ENCODE data around the gene TBP.
A peak's percentile ranks its signal among the peaks of the same experiment; 100 is the strongest.
"Not testable (repeated sequence)": the region's sequence is repeated elsewhere in the genome, so short reads cannot be mapped to it uniquely, and the experiment has no call there.

The TBP gene

DNA sequence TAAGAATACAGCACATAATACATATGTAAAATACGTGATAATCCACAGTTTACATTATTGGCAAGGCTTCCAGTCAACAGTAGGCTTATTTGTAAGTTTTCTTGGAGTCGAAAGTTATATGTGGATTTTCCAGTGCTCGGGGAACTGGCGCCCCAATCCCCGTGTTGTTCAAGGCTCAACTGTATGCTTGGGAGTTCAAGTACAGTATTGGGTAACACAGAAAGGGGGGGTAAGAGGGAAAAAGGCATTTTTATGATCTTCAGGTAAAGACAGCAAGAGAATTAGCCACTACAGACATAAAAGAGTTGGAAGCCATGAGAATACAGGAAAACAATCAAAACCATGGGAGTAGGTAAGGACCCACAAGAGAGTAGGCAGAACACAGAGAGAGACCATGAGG is 17.5 kb upstream of the TBP start:
- DNase-seq: no peak

DNA sequence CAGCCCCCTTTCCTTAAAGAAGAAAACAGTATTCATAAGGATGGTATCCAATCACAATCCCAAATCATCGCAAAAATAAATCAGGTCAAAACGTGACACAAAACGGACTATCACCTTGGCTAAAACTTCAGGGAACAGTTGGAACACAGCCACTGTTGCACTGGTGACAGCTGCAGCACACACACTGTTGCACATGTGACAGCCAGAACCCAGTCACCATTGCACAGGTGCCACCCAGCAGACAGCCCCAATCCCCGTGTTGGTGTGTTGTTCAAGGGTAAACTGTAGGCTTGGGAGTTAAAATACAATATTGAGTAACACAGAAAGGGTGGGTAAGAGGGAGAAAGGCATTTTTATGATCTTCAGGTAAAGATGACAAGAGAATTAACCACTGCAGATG is 16.8 kb upstream of the TBP start:
- no peak for DNase-seq

DNA sequence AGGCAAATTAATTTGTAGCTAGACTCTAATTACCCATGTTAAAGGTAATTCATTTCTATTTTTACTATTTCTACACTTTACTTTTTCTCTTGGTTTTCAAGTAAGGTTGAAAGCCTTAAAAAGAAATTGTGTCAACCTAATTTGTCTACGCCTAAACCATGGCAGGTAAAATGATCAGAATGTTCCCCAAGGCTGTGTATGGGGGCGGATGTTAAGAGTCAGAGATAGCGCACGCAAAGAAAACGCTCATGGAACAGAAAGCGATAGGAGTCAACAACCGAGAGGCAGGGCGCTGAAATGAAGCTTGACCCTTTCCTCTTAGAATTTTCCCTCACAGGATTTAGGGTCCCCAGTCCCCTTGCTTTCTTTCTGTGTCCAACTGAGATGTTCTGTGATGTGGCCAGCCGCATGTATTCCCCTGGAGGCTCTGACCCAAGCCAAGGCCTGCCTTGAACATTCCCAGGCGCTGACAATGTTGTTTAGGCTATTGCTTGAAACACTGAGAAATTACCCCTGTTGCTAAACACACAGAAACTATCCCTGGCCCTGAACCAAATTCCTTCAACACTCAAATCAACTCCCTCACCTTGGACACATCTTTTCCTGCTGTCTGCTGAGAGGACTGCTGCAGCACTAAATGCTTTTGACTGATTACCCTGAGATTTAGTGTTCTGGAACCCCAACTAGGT is 12.0 kb upstream of the TBP start:
- DNase-seq: no peak

DNA sequence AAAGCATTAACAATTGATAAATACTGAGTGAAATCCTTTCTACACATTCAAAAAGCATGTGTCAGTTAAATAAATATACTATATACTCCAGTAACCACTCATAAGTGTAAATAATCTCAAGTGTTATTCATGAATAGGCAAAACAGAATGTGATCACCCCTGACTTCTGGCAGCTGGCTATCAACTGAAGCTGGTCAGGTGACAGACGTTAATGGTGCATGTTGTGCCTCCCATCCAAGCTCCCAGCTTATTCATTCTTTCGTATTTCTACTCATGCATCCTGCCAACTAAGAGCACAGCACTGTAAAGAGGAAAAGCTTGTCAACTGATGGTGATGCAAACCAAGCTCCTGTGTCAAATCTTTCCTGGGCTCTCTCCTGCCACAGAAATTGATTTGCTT is 8.8 kb upstream of the TBP start:
- DNase-seq: no peak

DNA sequence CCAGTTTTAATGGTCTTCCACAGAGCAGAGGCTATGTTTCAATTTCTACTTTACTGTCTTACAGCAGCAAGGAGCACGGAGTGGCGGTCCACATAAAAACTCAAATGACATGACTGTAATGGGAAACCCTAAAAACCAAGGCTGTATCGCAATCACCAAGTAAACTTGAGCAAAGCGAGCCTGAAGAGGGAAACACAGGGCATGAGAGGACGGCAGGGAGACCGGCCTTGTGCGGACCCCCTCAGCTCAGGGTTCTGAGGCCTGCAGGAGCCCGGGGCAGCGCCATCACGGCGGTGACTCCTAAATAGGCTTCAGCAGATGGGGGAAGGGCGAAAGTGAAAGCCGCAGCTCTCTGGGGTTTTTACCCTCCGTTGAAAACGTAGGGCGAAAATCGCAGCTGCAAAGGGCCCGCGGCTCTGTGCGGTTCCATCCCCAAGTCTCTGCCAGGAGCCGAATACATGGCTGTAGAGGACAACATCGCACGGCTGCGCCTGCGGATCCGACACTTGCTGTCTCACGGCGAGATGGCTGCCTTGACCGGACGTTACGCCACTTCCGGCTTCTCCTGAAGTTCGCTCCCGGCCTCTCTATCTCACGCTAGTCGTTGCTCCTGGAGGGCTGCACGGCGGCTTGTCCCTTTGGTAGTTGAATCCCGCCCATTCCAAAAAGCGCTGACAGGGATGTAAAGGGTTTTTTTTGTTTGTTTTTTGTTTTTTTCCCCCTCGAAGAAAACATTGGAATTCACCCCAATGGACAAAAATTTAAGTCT is 1.2 kb upstream of the TBP start, which contains the start of gene PSMB1:
Gene PSMB1, minus strand, starts transcription at position 543 of the 769 bp plus-strand sequence. Its CDS starts 65 bp downstream, at position 478.
- DNase-seq: peak; percentile 87

DNA sequence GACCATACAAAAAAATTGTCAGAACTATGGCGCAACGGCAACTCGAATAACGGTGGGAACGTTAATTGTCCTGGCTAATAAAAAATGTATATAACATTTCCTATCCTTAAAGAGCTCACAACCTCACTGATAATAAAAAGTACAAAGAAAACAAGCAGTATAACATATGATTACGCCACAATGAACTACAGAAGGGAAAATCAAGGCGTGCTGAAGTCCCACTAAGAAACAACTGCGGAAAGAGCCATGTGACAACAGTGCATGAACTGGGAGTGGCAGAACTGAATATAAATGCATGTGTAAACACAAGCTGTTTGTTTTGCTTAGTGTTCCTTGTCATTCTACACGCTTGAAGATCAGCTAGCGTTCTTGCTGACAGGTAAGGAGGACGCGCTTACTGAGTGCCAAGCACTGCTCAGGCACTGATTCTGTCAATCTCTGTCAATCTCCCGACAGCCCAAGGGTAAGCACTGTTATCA is 596 bp upstream of the TBP start:
- DNase-seq: peak; percentile 34

DNA sequence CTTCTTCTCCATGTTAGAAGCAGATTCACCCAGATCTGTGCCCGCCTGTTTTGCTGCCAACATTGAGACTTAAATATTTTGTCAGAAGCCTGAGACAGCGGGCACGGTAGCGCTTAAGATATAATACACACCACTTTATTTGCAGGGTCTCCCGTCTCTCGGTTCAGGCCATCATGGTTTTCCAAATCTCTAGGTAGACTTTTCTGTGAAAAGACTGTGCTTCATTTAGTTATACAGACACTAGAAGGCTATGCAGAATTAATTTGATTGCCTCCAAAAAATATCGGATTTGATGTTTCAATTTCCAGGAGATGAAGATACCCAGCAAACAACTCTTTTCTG is 598 bp downstream of the TBP start:
- no peak for DNase-seq

DNA sequence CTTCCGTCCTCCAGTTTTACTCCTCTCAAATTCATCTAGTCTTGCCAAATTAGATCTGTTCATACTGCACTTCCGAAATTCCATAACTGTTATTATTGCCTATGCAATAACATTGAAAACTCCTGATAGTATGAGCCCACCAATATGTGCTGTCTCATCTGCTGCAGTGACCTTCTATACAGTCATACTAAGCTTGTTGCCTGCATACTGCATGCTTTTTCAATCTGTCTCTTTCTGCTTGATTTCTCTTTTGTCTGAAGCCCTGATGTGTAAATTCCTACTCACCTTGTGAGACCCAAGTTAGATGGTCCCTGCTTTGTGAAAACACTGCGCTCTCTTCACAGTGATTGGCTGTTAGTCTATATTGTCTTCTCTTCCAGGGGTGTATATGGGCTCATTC is 1.1 kb downstream of the TBP start:
- DNase-seq: no peak

DNA sequence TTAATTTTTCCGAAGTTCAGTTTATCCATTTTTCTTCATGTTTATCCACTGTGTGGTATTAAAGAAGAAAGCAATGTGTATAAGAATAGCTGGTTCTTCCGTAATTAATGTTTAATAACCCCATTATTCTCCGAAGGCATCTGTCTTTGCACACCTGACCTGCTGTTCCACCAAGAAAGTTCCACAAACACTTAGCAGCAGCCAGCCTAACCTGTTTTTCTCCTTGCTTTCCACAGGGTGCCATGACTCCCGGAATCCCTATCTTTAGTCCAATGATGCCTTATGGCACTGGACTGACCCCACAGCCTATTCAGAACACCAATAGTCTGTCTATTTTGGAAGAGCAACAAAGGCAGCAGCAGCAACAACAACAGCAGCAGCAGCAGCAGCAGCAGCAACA is 7.4 kb downstream of the TBP start:
- DNase-seq: no peak

DNA sequence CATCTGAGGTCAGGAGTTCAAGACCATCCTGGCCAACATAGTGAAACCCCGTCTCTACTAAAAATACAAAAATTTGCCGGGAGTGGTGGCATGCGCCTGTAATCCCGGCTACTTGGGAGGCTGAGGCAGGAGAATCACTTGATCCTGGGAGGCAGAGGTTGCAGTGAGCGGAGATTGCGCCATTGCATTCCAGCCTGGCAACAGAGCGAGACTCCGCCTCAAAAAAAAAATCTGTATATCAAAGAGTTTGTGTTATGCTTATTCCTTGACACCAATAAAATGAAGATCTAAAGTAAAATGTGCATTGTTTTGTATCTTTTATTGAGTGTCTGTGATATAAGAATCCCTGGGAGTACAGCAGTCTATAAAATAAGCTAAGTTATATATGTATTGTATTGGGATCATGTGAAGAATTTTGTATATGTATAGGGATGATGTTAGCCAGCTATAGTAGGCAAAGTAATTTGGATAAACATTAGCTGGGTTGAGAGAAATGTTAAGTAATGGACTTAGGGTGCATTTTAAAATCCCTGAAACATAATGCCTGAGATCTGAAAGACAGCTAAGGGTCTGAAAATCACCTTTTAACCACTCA is 10.9 kb downstream of the TBP start:
- DNase-seq: no peak

DNA sequence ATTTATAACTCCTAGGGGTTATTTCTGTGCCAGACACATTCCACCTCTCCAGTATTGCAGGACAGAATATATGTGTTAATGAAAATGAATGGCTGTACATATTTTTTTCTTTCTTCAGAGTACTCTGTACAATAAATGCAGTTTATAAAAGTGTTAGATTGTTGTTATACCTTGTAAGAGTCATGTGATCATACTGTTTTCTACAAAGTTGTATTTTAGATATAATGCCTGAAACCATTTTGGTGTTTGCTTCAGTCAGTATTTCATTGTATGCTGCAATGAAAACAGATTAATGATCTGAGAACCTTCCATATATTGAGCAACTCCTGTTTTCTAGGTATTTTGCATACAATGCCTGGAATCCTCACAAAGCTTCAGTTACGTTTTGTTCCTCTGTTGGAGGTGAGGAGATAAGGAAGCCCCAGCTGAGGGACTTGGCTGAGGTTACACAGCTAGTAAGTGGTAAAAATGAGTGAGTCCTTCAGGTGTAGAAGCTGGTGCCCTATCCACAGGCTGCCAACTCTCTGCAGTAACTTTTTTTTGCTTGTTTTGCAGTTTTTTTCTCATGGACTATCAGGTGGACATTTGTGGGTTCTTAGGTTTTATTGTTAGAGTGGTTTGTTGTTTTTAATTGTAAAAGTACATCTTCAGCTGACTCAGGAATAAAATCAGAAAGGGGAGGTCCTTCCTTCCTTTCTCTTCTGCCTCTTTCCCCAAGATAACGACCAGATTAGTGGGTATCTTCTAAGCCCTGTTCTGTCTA is 18.7 kb downstream of the TBP start:
- no peak for DNase-seq

DNA sequence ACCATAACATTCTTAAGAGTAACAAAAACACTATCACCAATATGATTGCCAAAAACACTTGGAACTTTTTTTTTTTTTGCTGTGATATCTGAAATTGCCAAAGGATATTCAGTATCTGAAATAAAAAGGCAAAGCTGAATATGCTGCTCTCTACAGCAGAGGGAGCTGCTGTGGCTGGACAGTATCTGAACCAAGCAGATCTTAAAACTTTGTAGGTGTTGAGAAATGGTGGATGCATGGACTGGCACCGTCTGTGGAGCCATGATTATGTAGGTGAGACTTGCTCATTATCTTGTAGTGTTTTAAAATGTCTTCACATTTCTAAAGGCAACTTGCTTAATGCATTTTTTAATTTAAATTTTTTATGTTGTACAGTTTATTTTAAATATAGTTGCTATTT is 21.1 kb downstream of the TBP start:
- DNase-seq: peak; percentile 9

DNA sequence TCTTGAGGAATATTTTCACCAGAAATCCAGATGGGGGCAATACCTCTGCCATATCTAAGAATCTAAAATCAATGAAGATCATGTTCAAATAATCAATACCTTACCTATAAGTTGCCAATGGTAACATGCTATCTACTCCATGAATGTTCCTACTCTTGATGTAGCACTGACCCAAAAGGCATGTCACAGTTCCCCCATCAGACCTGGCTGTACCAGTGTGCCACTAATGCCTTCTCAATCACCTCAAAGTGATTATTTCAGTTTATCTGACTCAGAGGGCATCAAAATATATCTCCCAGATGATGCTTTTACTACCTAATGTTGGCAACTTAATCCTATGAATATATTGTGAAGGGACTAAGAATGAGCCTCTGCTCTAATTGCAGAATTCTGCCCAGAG is 24.7 kb downstream of the TBP start:
- DNase-seq: no peak

DNA sequence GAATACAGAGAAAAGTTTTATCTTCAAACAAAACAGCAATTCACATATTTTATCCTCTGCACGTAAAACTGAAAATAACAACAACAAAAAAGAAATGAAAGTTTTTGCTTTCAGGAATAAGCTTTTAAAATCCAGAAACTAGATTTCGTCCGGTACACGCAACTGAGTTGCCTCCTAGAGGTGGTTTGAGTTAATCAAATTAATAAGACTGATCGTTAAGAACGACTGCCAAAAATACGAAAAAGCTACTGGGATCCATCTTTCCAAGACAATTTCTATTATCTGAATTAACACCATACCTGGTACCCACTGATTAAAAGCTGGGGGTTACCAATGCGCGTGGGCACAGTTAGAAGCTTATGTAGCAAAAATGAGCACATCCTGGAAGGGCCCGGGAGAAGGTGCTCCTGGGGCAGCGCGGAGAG is 29.6 kb downstream of the TBP start:
- DNase-seq: no peak

DNA sequence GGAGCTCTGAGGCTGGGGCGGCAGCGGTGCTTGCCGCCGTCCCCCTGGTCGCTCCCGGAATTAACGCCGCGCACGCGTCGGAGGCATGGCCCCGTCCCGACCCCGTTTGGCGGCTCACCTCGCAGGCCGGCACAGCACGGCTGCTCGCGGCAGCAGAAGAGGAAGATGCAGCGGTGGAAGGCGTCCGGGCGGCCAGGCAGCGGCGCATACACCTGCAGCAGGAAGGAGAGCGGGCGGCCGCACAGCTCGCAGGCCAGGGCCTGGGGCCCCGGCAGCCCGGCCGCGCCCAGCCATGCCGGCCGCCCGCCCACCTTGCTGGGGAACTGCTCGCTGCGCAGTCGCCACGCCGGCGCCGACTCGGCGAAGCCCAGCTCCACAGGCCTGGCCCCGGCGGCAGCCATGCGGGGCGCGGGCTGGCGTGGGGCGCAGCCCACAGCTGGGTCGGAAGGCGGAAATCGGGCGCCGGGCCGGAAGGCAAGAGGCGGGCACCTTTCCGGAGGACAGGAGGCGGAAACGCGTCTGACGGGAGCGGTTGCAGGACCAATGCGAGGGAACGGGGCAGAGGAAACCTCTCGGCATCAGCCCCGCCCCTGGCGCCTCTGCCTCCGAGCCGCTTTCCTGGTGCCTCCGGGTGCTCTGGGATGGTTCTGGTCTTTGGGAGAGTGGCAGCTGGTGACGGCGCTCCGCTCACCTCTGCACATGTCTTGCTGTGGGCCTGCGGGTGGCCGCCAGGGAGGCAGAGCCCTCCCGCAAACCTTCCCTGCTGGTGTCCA is 30.2 kb downstream of the TBP start, which contains the start of gene PDCD2:
Gene PDCD2, minus strand, starts transcription at position 457 of the 773 bp plus-strand sequence. Its CDS starts 56 bp downstream, at position 401.
- DNase-seq: peak; percentile 92

DNA sequence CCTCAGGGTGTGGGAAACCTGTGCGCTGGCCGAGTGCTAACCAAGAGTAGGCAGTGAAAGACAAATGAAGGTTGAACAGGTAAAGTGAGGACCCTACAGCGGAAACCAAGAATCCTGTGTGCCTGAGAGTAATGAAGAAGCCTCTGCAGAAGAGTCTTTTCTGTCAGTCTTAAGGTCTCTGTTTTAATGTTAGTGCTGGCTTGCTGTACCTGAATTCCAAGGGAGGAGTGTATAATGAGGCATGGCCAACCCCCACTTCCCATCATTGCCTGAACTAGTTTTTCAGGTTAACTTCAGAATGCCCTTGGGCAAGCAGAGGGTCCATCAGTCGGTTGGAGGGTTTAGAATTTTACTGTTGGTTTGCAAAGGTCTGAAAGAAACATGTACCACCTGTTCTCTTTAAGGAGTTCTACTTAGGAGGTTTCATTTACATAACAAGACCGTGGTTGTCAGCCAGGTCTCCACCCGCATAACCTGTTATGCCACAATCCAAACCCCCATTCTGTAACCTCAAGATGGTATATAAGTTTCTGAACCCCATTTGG is 30.9 kb downstream of the TBP start:
- DNase-seq: no peak

DNA sequence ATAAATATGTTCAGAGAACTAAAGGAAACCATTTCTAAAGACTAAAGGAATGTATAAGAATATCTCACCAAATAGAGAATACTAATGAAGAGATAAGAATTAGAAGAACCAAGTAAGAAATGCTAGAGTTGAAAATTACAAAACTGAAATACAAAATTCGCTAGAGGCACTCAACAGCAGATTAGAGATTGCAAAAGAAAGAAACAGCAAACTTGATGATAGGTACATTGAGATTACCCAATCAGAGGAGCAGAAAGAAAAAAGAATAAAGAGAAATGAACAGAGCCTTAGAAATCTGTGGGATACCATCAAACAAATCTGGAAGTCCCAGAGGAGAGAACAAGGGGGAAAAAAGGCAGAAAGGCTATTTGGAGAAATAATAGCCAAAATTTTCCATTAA is 36.6 kb downstream of the TBP start:
- no peak for DNase-seq

DNA sequence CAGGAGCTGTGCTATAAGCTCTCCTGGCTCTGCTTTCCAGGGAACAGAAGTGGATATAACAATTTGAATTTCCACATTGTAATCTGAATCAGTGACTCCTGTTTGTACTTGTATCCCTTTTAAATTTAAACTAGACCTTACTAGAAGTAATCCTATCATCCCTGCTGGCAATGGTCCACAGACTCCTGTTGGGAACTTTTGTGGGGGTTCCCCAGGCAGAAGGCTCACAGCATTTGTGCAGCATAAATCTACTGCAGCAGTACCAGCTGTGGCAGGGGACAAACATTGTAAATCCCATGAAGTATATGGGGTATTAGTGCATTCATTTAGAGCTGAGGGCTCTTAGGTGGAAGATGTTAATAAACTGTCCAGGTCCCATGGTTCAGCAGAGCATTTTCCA is 42.3 kb downstream of the TBP start:
- DNase-seq: no peak

DNA sequence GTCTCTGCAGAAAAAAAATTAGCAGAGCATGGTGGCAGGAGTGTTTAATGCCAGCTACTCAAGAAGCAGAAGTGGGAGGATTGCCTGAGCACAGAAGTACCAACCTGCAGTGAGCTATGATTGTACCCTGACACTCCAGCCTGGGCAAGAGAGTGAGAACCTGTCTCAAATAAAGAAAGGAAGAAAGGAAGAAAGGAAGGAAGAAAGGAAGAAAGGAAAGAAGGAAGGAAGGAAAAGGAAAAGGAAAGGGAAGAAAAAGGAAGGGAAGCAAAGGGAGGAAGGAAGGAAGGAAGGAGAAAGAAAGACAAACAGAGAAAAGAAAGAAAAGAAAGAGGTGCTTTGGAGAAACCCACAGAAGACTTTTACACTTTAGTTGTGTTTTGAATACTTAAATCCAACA is 43.1 kb downstream of the TBP start:
- no peak for DNase-seq

DNA sequence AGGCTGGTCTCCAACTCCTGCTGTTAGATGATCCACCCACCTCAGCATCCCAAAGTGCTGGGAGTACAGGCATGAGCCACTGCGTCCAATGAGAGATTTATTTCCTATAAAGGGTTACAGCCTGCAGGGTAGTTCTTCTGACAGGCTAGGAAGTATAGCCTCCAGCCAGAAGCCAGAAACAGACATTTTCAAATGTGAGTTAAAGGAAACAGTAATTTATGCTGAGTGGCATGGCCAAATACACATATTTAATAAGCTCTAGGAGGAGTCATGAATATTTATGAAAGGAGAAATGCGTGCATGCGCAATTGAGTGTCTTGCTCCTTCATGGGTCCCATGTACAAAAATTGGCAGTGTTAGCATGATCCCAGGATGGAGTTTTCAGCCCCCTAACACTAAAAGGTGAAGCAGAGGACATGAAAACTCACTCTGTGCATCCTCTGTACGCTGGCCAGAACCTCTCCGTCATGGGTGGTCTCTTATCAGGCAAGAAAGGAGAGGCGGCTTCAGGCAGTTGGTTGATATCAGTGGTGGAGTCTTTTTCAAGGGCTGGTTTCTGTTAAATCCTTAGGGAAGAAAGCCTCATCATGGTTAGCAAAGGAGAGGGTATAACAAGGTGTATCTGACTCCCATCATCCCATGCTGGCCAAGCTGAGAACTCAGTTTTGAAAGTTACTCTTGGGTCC is 51.5 kb downstream of the TBP start:
- DNase-seq: no peak

DNA sequence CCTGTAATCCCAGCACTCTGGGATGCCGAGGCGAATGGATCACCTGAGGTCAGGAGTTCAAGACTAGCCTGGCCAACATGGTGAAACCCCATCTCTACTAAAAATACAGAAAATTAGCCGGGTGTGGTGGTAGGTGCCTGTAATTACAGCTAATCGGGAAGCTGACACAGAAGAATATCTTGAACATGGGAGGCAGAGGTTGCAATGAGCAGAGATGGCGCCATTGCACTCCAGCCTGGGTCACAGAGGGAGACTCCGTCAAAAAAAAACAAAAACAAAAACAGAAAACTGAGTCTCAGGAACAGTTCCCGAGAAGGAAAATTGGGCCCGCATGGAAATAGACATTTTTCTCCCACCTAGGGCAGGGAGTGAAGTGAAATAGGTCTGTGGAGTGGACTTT is 55.1 kb downstream of the TBP start:
- DNase-seq: not testable (repeated sequence)

All from MV-4-11 (cell line).